KG1 (cell line): ENCODE results near the gene NUP188.

ENCODE experiments used
- DNase-seq: peaks from one replicate; lab custom pipeline; 2025; lab: John Stamatoyannopoulos, UW

Gene NUP188

DNA sequence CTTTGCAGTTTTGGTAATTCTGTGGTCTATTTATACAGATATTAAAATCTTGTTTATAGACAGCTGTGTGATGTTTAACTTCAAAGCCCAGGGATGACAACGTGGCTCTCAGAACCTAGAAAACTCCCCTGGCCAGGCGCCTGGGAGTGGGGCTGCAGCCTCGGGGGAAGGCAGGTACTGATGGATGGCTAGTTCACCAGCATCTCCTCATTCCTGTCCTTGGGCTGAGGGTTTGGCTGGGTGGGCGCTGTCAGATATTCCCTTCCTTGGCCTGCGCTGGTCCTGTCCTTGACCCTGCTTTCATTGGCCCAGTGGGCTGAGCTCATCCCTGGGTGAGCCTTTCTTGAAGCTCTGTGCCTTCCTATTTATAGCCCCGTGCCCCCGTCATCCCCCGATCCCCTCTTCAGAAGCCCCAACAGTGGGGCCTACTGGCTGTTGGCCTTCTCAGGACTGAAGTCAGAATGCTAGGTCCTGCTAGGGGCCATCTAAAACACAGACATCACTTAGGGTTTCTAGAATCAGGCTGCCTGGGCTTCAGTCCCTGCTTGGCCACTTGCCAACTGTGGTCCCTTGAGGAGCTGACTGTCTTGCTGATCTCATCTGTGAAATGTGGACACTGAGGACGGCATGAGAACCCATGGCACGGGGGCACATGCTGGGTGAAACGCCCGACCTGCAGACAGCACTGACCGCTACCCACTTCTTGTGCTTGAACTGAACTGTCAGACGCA is 59.7 kb downstream of the NUP188 start:
- DNase-seq, result no peak

- no peak for DNase-seq
These were observed 60.4 kb downstream of the NUP188 start for GRCh38 chr9:129007766-129008468.

DNA sequence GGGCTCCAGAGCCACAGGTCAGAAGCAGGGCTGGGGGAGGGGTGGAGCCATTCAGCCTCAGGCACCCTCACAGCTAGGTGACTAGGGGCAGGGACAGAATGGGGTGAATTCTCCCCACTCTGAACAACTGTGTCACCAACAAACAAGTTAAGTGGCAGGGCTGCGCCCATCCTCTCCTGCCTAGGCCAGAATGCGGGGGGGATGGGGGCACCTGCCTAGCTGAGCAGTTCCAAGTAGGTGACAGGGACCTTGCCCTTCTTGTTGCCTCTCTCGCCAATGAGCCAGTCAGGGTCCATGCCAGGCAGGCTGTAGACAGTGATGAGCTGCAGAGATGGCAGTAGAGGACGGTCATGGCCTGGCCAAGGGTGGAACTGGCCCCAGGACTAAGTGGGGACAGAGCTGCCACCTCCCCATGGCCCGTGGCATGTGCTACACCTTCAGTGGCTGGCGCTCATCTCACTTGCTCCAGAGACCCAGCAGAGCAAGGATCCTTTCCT is 61.0 kb downstream of the NUP188 start:
- DNase-seq, result no peak

GRCh38 chr9:129008986-129009583 is 61.6 kb downstream of the NUP188 start:
- no peak for DNase-seq

DNA sequence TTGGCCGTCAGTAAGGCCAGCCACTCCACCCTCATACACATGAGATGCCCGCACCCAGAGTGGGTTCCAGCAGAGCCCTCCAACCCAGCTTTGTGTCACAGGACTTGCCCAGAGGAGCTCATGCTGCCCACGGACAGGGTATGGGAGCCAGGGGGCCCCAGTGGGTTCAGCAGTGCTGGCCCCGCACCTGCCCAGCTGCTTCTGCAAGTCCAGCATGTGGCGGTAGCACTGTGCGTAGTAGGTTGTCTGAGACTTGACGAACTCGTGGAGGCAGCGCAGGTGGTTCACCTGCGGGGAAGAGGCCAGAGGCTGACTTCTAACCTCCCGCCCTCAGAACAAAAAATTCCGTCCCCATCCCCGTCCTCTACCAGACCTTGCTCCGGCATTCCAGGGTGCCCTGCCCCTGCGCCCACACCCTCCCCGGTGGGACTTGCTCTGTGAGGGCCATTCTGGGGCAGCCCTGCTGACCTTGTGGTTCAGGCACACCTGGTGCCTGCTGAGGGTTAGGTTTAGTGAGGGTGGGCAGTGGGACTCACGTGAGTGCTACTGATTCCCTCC is 62.2 kb downstream of the NUP188 start:
- no peak for DNase-seq

GRCh38 chr9:129010267-129010975 is 62.9 kb downstream of the NUP188 start:
- no peak for DNase-seq

DNA sequence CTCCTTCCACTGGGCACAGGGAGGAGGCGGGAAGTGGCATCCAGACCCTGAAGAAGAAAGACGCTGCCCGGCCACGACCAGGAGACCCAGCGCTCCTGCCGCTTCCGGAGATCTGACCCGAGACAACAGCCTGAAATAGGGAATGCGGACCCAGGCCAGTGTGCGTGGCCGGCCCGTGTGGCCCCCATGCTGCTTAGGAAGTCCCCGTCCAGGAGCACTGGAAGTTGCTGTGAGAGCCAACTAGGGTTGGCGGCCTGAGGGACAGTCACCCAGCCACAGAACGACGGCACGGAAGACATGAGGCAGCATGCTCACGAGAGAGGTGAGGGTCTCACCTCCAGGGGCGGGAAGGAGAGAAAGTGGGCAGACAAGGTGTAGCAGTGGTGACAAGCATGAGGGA is 63.7 kb downstream of the NUP188 start:
- DNase-seq, result no peak

- no peak for DNase-seq
These were observed 64.3 kb downstream of the NUP188 start for GRCh38 chr9:129011761-129012181.

- no peak for DNase-seq
These were observed 64.8 kb downstream of the NUP188 start for GRCh38 chr9:129012343-129012742.

DNA sequence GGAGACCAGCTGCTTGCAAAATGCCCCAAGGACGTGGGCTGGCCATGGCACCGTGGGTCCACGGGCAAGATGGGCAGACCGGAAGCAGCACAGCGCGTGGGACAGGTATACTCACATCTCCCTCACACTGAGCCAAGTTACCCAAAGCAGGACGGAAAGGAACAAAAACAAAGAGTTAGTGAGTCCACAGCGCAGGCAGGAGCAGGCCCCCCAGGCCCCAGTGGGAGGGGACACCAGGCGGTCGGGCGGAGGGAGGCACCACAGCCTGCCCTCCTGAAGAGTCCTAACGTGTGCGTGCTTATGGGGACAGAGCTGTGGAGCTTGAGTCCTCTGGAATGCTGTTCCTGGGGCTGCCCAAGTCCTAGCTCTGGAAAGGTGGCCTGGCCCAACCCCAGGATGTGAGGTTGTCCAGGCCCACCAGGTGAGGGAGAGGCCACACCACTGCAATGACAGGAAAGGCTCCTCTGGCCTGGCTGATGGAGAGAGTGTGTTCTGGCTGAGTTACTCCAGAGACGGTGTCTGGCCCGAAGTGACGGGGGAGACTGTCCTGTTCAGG is 65.5 kb downstream of the NUP188 start:
- DNase-seq, result no peak

DNA sequence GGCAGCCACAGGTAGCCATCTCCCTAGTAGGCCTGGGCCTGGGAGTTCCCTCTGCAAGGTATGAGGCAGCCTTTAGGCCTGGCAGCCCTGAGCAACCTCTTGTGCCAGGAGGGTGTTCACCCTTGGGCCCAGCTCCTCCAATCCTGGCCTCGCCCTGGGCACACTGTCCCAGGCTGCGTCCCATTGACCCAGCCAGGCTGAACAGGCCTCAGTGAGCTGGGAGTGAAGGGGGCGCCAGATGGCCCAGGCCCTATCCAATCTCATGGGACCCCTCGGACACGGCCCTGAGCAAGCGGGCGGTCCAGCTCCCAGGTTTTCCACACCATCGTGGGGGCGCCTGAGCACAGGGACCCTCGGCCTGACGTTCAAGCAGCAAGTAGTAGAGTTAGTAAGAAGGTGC is 66.2 kb downstream of the NUP188 start:
- DNase-seq, result no peak

- no peak for DNase-seq
These were observed 66.6 kb downstream of the NUP188 start for GRCh38 chr9:129014124-129014523.

- DNase-seq, result no peak
These were observed 67.1 kb downstream of the NUP188 start for GRCh38 chr9:129014608-129015007.

GRCh38 chr9:129021091-129021490 is 73.6 kb downstream of the NUP188 start:
- no peak for DNase-seq

GRCh38 chr9:129022037-129022436 is 74.5 kb downstream of the NUP188 start:
- DNase-seq, result no peak

DNA sequence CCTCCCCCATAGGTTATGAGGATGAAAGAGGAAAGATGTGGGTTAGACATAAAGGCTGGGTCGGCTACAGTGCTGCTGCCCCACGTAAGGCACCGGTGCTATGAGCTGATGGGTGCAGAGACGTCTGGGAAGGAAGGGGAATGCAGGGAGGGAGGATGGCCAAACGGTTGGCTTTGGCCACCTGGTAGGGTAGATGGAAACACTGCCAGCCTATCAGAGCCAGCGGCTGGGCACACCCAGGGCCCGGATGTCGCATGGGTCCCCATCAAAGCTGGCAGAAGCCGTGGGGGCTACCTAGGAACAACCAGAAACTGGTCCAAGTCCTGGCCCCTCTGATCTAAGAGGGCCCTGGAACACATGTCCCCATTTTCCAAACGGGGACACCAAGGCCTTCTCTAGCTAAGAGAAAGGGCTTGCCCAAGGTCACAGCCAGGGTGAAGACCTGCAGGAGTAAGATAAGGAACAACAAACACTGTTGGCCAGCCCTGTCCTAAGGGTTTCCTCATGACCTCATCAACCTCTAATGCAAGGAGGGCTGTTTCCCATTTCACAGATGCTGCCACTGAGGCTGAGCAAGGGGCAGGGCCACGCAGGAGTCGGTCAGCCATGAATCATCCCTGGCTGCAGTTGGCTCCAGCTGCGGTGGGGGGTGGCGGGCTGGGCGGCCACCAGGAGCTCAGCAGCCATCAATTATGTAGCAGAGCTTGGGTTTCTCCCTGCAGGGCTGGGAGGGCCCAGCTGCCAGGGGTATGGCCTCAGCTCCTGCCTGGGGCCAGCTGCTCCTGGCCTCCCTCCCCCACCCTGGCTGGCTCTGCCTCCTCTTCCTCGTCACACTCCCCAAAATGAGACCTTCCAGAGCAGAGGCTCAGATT is 75.8 kb downstream of the NUP188 start:
- no peak for DNase-seq

GRCh38 chr9:129023908-129024233 is 76.4 kb downstream of the NUP188 start:
- DNase-seq, result no peak

DNA sequence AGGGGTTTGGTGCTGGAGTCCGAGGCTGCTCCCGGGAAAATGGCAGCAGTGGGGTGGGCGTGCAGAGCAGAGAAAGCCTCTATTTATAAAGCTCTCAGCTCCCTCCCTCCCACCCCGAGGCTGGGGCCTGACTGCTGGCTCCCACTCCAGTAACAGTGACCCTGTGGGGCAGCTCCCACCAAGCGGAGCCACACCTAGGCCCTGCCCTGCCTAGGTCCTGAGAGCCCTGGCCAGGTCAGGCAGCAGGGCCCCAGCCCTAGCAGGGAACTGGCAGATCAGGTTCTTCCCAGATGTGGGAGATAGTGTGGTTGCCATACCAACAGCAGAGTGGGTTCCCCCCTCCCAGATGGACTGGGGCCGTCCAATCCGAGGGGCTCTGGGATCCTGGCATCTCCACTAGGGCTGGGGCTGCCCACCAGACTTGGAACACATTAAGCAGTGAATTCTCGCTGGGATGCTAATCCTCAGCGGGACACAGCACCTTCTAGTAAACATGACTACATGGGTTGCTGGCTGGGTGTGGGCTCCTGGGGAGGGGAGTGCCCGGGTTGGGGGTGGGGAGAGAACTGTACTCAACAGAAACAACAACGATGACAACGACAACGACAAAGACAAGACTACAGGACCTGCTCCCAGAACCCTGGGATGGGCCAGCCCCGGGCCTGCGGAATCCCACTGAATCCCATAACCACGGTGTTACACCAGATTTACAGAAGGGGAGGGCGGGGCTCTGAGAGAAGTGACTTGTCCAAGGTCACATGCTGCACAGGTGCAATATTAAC is 79.1 kb downstream of the NUP188 start:
- no peak for DNase-seq

- DNase-seq, result no peak
These were observed 79.8 kb downstream of the NUP188 start for GRCh38 chr9:129027224-129027684.

GRCh38 chr9:129027685-129028191 is 80.2 kb downstream of the NUP188 start:
- DNase-seq, result no peak
